Neural progenitor cell (in vitro differentiated cells): Measurements from ENCODE around the gene ZNF581. TPM values are rescaled to one million over a fixed set of nuclear protein-coding genes. Genes with fewer than 3 reads are reported as not detected.

ENCODE experiments used
- DNase-seq: peaks from one replicate; pipeline ENCODE4 v3.0.0-alpha.2; 2016; ENCODE audit warnings: low spot score
- H2AFZ ChIP-seq: fragments of 200-600 bp; sonication (generic); replicated peaks from 2 replicates; pipeline ENCODE4 v1.6.1; 2016; ENCODE audit warnings: antibody characterized with exemption
- H3F3A ChIP-seq: fragments of 200-600 bp; sonication (generic); 2 replicates; pipeline ENCODE4 v1.6.1; 2016; ENCODE audit warnings: antibody characterized with exemption, low read depth
- H3K27ac ChIP-seq: fragments of 200-600 bp; sonication (generic); 2 replicates; pipeline ENCODE4 v1.5.1; 2016; ENCODE audit warnings: mild to moderate bottlenecking
- H3K27me3 ChIP-seq: fragments of 200-600 bp; sonication (generic); 2 replicates; pipeline ENCODE4 v1.6.1; 2016; ENCODE audit warnings: mild to moderate bottlenecking, moderate library complexity
- H3K36me3 ChIP-seq: fragments of 200-600 bp; sonication (generic); 2 replicates; pipeline ENCODE4 v1.5.1; 2016
- H3K4me1 ChIP-seq: fragments of 200-600 bp; sonication (generic); 2 replicates; pipeline ENCODE4 v1.6.1; 2016; ENCODE audit warnings: mixed run types
- H3K4me2 ChIP-seq: fragments of 200-600 bp; sonication (generic); 2 replicates; pipeline ENCODE4 v1.6.1; 2016
- H3K4me3 ChIP-seq: fragments of 200-600 bp; sonication (generic); 2 replicates; pipeline ENCODE4 v1.5.1; 2016
- H3K79me2 ChIP-seq: fragments of 200-600 bp; sonication (generic); 2 replicates; pipeline ENCODE4 v1.6.1; 2016; ENCODE audit warnings: low read depth
- H3K9ac ChIP-seq: fragments of 200-600 bp; sonication (generic); 2 replicates; pipeline ENCODE4 v1.6.1; 2016
- H3K9me3 ChIP-seq: fragments of 200-600 bp; sonication (generic); 2 replicates; pipeline ENCODE4 v1.5.1; 2016; ENCODE audit warnings: low read depth
- H4K20me1 ChIP-seq: fragments of 200-600 bp; sonication (generic); 2 replicates; pipeline ENCODE4 v1.6.1; 2016; ENCODE audit warnings: low read depth
- H3K27ac Mint-ChIP-seq: 3 replicates; pipeline ENCODE4 v1.8.0; 2021; ENCODE audit warnings: mixed read lengths
- H3K27me3 Mint-ChIP-seq: 2 replicates; pipeline ENCODE4 v1.8.0; 2022; ENCODE audit warnings: low read depth, mild to moderate bottlenecking, inconsistent platforms, moderate library complexity, mixed read lengths; ENCODE audit not compliant: insufficient read depth
- H3K36me3 Mint-ChIP-seq: 3 replicates; pipeline ENCODE4 v1.8.0; 2021; ENCODE audit warnings: mixed read lengths
- H3K4me1 Mint-ChIP-seq: 3 replicates; pipeline ENCODE4 v1.8.0; 2021; ENCODE audit warnings: mixed read lengths
- H3K4me3 Mint-ChIP-seq: 3 replicates; pipeline ENCODE4 v1.8.0; 2021; ENCODE audit warnings: mild to moderate bottlenecking, moderate library complexity, mixed read lengths
- H3K9me3 Mint-ChIP-seq: 3 replicates; pipeline ENCODE4 v1.8.0; 2020; ENCODE audit warnings: mixed read lengths
- EZH2 ChIP-seq: fragments of 200-600 bp; sonication (generic); IDR thresholded peaks from 2 replicates; pipeline ENCODE4 v1.6.1; 2017; ENCODE audit warnings: antibody characterized with exemption, mild to moderate bottlenecking, moderate library complexity
- EZH2phosphoT487 ChIP-seq: fragments of 200-600 bp; sonication (generic); IDR thresholded peaks from 2 replicates; pipeline ENCODE4 v1.6.1; 2017; ENCODE audit warnings: antibody characterized with exemption
- total RNA-seq: library from RNA; depleted of rRNA; stranded (reverse); fragments of >200 nt; gene quantifications from 2 replicates; pipeline ENCODE4 v1.2.3, GENCODE V29; 2015; ENCODE audit warnings: low replicate concordance
- TF ChIP-seq, protein P1 (sequence below): fragments of 200-600 bp; sonication (generic); IDR thresholded peaks from 2 replicates; pipeline ENCODE4 v1.5.1; 2017; ENCODE audit warnings: antibody characterized with exemption, mild to moderate bottlenecking

The ZNF581 gene
- total RNA-seq, 1 donor from 2014 or later, result 12.2 TPM

DNA sequence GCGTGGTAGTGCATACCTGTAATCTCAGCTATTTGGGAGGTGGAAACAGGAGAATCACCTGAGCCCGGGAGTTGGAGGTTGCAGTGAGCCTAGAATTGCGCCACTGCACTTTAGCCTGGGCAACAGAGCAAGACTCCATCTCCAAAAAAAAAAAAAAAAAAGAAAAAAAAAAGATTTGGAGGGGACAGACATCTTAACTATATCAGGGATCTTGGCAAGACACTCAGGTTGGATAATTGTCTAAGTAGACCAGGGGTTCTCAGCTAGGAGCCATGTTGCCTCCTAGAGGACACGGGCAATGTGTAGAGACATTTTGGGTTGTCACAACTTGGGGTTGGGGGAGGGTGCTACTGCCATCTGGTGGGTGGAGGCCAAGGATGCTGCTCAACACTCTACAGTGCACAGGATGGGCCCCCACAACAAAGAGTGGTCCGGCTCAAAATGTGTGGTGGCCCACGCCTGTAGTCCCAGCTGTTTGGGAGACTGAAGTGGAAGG lies 4.5 kb upstream of the ZNF581 start:
- Histone ChIP-seq H2AFZ (no peak overlapping the region), H3K4me3 (no peak overlapping the region), H3K27ac (no peak overlapping the region), H3F3A (peaks cover 40% of the 10 kb centered on the region), H3K27me3 (no peaks in the 10 kb centered on the region), H3K4me2 (no peak overlapping the region), H3K9ac (no peak overlapping the region), H3K4me1 (peaks cover 22% of the 10 kb centered on the region), H3K9me3 (no peaks in the 10 kb centered on the region), H3K36me3 (no peaks in the 10 kb centered on the region), H3K79me2 (peaks cover 83% of the 10 kb centered on the region), H4K20me1 (peaks cover 16% of the 10 kb centered on the region)
- H3K27ac Mint-ChIP-seq, result no peak overlapping the region
- TF ChIP-seq EZH2phosphoT487 (no peak), EZH2 (no peak)
- TF ChIP-seq, protein P1, sequence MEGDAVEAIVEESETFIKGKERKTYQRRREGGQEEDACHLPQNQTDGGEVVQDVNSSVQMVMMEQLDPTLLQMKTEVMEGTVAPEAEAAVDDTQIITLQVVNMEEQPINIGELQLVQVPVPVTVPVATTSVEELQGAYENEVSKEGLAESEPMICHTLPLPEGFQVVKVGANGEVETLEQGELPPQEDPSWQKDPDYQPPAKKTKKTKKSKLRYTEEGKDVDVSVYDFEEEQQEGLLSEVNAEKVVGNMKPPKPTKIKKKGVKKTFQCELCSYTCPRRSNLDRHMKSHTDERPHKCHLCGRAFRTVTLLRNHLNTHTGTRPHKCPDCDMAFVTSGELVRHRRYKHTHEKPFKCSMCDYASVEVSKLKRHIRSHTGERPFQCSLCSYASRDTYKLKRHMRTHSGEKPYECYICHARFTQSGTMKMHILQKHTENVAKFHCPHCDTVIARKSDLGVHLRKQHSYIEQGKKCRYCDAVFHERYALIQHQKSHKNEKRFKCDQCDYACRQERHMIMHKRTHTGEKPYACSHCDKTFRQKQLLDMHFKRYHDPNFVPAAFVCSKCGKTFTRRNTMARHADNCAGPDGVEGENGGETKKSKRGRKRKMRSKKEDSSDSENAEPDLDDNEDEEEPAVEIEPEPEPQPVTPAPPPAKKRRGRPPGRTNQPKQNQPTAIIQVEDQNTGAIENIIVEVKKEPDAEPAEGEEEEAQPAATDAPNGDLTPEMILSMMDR, result peak; percentile 55
- no peaks in the 10 kb centered on the region for H3K9me3 Mint-ChIP-seq
- H3K27me3 Mint-ChIP-seq, result peaks cover 30% of the 10 kb centered on the region
- H3K4me3 Mint-ChIP-seq, result peak overlapping the region; percentile 79
- H3K36me3 Mint-ChIP-seq, result peaks cover 10% of the 10 kb centered on the region
- peaks cover 48% of the 10 kb centered on the region for H3K4me1 Mint-ChIP-seq
- DNase-seq, result peak; percentile 52

DNA sequence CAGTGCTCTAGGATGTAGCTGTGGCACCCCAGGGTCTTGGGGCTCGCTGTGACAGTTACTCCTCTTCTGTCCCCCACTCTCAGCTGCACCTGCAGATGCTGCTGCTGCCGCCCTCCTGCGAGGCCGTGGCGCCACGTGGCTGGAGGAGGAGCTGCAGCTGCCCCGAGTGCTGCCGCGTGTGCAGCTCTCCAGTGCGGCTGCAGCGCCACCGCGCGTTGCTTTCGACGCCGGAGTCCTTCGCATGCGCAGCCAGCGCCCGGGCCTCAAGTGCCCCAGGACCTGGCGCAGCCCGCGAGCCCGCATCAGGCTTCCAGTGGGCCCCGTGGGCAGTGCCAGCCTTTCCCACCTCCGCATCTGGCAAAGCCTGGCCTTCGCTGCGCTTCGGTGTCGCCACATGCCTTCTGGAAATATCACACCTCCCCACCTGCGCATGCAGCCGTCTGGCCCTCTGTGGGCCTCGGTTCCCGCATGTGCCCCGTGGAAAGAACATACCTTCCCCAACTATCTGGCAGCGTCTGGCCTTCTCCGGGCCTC lies 3.3 kb upstream of the ZNF581 start:
- no peaks in the 10 kb centered on the region for H3K27me3 ChIP-seq
- peaks cover 92% of the 10 kb centered on the region for H3K79me2 ChIP-seq
- H2AFZ ChIP-seq, result peak overlapping the region; percentile 57
- peak; percentile 50 for DNase-seq
- peak overlapping the region; percentile 85 for H3K27ac ChIP-seq
- peaks cover 16% of the 10 kb centered on the region for H4K20me1 ChIP-seq
- H3K27ac Mint-ChIP-seq, result peak overlapping the region; percentile 94
- no peaks in the 10 kb centered on the region for H3K9me3 Mint-ChIP-seq
- no peaks in the 10 kb centered on the region for H3K36me3 ChIP-seq
- H3K36me3 Mint-ChIP-seq, result peaks cover 10% of the 10 kb centered on the region
- TF ChIP-seq EZH2, result no peak
- no peak for TF ChIP-seq EZH2phosphoT487
- TF ChIP-seq, protein P1, result peak; percentile 22
- peaks cover 47% of the 10 kb centered on the region for H3K4me1 Mint-ChIP-seq
- peaks cover 26% of the 10 kb centered on the region for H3K4me1 ChIP-seq
- H3K9me3 ChIP-seq, result no peaks in the 10 kb centered on the region
- peaks cover 26% of the 10 kb centered on the region for H3K27me3 Mint-ChIP-seq
- peaks cover 39% of the 10 kb centered on the region for H3F3A ChIP-seq
- peak overlapping the region; percentile 99 for H3K4me2 ChIP-seq
- peak overlapping the region; percentile 92 for H3K4me3 Mint-ChIP-seq
- H3K4me3 ChIP-seq, result peak overlapping the region; percentile 80
- H3K9ac ChIP-seq, result no peak overlapping the region

GRCh38 chr19:55640577-55641425 lies 2.6 kb upstream of the ZNF581 start, which contains the start of gene ZNF580:
Gene ZNF580, plus strand, starts transcription at chr19:55641002. Its CDS starts 1,507 bp downstream, at chr19:55642509.
- peak within 1 kb of the TSS; percentile 85 for H3K27ac ChIP-seq
- H3K4me3 Mint-ChIP-seq, result peak within 1 kb of the TSS; percentile 92
- peak within 1 kb of the TSS; percentile 80 for H3K4me3 ChIP-seq
- no peaks in the 10 kb centered on the region for H3K36me3 ChIP-seq
- no peak for TF ChIP-seq EZH2phosphoT487
- TF ChIP-seq EZH2, result no peak
- TF ChIP-seq, protein P1, result no peak
- peaks cover 13% of the 10 kb centered on the region for H4K20me1 ChIP-seq
- peaks cover 92% of the 10 kb centered on the region for H3K79me2 ChIP-seq
- H3K4me1 Mint-ChIP-seq, result peaks cover 45% of the 10 kb centered on the region
- H3K27ac Mint-ChIP-seq, result peak within 1 kb of the TSS; percentile 94
- peak within 1 kb of the TSS; percentile 57 for H2AFZ ChIP-seq
- H3K9me3 Mint-ChIP-seq, result no peaks in the 10 kb centered on the region
- H3K27me3 Mint-ChIP-seq, result peaks cover 29% of the 10 kb centered on the region
- peaks cover 15% of the 10 kb centered on the region for H3K36me3 Mint-ChIP-seq
- peak within 1 kb of the TSS; percentile 73 for H3K9ac ChIP-seq
- no peaks in the 10 kb centered on the region for H3K9me3 ChIP-seq
- no peaks in the 10 kb centered on the region for H3K27me3 ChIP-seq
- DNase-seq, result peak; percentile 78
- H3K4me1 ChIP-seq, result peaks cover 23% of the 10 kb centered on the region
- peak within 1 kb of the TSS; percentile 99 for H3K4me2 ChIP-seq
- H3F3A ChIP-seq, result peaks cover 44% of the 10 kb centered on the region
